LNCaP clone FGC (cell line): Measurements from ENCODE around the gene FN3K.
"Not testable (repeated sequence)": the region's sequence is repeated elsewhere in the genome, so short reads cannot be mapped to it uniquely, and the experiment has no call there.

ENCODE experiments used
- DNase-seq: peaks from one replicate; pipeline ENCODE4 v3.0.0-alpha.2; 2011; ENCODE audit warnings: low read depth
- H3K4me3 ChIP-seq: 2 replicates; pipeline ENCODE4 v1.5.1; 2011; ENCODE audit warnings: mild to moderate bottlenecking, low read depth, low read length, control low read depth
- TF ChIP-seq, protein P1 (sequence below): IDR thresholded peaks from 2 replicates; pipeline ENCODE4 v1.5.1; 2012; ENCODE audit warnings: mild to moderate bottlenecking; ENCODE audit not compliant: control insufficient read depth, insufficient read depth; ENCODE audit errors: extremely low read depth

The FN3K gene

DNA sequence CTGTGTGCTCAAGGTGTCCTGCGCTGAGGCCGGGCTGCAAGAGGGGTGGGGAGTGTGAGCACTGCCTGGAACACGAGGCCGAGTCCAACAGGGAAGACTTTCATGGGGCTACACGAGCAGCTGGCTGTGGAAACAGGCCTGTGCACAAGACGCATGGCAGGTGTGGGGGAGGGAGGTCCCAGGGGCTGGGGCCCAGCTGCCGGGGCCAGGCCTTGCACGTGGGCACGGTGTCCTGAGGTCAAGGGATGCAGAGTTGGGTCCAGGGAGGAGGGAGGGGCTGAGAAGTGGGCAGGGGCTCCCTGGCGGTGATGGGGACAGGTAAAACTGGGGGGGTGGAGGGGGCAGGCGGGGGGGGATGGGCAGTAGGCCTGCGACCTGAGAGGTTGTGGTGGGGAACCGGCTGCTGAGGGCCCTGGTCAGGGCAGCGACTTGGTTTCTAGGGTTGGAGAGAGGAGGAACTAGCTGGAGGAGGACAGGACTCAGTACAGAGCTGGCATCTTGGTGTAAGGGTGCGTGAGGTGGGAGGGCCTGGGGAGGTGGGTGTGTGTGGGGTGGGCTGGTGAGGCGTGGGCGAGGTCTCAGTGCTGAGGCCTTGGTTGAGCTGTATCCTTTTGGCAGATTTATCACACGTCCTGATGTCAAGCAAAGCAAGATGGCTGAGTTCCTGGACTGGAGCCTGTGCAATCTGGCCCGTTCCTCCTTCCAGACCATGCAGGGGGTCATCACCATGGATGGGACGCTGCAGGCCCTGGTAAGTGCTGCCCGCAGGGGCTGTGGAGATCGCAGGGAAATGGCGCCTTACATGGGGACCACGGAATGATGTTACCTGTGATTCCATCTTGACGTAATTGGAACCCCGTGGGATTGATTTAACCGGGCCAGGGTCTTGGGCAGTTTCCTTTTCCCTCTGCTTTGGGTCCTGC, 45.8 kb downstream of the FN3K start:
- DNase-seq = no peak
- H3K4me3 ChIP-seq = no peak overlapping the region
- TF ChIP-seq, protein P1, sequence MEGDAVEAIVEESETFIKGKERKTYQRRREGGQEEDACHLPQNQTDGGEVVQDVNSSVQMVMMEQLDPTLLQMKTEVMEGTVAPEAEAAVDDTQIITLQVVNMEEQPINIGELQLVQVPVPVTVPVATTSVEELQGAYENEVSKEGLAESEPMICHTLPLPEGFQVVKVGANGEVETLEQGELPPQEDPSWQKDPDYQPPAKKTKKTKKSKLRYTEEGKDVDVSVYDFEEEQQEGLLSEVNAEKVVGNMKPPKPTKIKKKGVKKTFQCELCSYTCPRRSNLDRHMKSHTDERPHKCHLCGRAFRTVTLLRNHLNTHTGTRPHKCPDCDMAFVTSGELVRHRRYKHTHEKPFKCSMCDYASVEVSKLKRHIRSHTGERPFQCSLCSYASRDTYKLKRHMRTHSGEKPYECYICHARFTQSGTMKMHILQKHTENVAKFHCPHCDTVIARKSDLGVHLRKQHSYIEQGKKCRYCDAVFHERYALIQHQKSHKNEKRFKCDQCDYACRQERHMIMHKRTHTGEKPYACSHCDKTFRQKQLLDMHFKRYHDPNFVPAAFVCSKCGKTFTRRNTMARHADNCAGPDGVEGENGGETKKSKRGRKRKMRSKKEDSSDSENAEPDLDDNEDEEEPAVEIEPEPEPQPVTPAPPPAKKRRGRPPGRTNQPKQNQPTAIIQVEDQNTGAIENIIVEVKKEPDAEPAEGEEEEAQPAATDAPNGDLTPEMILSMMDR = no peak

DNA sequence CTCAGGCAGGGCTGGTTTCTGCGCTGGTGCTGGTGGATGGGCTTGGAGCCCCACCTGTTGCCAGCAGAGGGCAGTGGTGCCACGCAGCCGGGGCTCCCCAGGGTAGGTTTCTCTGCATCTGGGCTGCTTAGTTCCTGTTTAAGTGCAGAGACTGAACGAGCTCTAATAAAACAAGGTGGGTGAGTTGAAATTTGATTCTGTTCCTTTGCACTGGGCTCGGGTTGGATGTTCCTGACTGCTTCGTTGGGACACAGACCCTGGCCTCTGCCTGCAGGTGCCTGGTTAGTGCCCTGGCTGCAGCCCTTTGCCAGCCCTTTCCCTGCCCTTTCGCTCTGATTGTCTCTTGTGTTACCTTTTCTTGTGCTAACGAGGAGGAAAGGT, 46.5 kb downstream of the FN3K start:
- TF ChIP-seq, protein P1 = peak; percentile 97
- no peak overlapping the region for H3K4me3 ChIP-seq
- peak; percentile 58 for DNase-seq

DNA sequence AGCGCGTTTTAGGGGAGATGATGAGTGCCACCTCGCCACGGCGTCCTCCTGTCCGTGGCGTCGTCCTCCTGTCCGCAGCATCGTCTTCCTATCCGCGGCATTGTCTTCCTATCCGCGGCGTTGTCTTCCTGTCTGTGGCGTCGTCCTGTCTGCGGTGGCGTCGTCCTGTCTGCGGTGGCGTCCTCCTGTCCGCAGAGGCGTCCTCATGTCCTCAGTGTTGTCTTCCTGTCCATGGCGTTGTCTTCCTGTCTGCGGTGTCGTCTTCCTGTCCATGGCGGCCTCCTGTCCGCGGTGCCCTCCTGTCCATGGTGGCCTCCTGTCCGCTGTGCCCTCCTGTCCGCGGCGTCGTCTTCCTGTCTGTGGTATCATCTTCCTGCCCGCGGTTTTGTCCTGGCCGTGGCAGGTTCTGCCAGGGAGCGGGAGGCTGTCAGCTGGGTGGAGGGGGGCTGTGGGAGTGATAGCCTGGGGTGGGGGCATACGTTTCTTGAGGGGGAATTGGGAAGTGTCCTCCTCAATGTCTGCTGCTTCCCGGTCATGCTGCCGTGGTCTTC, 47.3 kb downstream of the FN3K start:
- TF ChIP-seq, protein P1 = no peak
- no peak for DNase-seq
- no peak overlapping the region for H3K4me3 ChIP-seq

DNA sequence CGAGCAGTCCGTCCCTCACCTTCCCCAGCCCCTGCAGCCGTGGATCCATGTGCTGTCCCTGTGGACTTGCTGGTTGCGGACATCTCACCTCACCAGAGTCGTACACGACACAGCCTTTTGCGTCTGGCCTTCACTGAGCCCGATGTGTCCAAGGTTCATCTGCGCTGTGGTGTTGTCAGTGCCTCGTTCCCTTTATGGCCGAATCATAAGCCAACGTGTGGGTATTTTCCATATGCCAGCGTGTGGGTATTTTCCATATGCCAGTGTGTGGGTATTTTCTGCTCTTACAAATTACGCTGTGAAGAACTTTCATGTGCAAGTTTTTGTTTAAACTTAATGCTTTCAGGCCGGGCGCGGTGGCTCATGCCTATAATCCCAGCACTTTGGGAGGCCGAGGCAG, 48.1 kb downstream of the FN3K start:
- no peak for DNase-seq
- TF ChIP-seq, protein P1 = no peak
- no peak overlapping the region for H3K4me3 ChIP-seq

DNA sequence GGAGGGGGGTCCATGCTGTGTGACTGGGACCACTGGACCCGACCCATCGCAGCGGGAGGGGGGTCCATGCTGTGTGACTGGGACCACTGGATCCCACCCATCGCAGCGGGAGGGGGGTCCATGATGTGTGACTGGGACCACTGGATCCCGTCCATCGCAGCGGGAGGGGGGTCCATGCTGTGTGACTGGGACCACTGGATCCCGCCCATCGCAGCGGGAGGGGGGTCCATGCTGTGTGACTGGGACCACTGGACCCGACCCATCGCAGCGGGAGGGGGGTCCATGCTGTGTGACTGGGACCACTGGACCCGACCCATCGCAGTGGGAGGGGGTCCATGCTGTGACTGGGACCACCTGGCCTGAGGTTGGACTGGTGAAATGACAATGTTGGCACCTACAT, 50.2 kb downstream of the FN3K start:
- H3K4me3 ChIP-seq, DNase-seq: not testable (repeated sequence)

DNA sequence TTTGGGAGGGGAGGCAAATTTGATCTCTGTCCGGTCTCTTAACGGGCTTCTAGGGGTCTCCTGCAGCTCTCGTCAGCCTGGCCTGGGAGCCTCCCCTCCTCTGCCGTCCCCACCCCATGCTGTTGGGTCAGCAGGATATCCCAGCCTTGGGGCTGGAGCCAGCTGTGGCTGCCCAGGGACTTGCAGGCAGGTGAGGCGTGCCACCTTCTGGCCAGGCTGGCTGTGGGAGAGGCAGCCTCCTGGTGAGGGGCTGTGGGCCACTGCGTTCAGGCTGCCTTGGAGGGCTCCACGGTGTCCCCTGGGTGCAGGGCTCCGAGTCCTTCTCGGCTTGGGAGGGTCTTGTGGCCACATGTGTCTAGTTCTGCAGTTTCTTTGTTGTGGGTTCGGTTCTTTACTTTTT, 51.0 kb downstream of the FN3K start:
- TF ChIP-seq, protein P1 = no peak
- DNase-seq = no peak
- H3K4me3 ChIP-seq = no peak overlapping the region

DNA sequence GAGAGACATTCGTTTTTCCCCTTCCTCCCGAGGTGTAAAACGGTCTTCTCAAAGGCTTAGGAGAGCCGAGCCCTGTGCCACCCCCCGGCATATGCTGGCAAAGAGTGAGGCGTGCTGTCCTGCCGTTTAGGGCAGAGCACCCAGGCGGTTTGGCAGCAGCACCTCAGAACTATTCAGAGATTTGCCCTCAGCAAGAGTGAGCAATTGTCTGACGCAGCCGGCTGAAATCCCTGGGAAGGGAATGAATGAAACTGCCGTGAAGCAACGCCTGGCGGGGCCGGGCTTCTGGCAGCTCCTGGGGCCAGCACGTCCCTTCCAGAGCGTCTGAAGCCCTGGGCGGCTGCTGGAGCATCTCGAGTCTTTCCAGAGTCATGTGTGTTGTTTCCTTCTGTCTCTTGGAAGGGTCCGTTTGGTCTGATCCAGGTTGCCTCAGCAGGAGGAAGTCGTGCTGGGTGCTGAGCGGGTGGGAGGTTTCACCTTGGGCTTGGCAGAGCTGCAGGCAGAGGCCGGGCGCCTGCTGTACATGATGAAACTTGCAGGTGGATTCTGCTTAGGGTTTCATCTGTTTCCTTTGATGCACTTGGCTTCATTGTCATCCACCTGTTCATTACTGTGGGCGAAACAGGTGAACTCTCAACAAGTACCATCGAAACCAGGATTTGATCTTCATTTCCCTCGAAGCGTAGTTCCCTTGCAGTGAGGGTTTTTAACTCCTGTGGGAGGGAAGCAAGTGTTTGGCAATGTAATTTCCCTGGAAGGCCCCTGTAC, 51.9 kb downstream of the FN3K start:
- TF ChIP-seq, protein P1 = no peak
- no peak overlapping the region for H3K4me3 ChIP-seq
- DNase-seq = no peak
